Fibroblast of lung (primary cell): Measurements from ENCODE around the gene SFSWAP.

Experiments used
- EZH2 ChIP-seq: IDR thresholded peaks from 2 replicates; pipeline ENCODE4 v1.5.1; 2012; ENCODE audit warnings: low read length, control low read depth, mild to moderate bottlenecking; ENCODE audit errors: missing control alignments
- TF ChIP-seq, protein P1 (sequence below), 2 donors: IDR thresholded peaks in 1 of 2; conservative IDR thresholded peaks in 1 of 2; 1 replicate in 1 of 2; 2 replicates in 1 of 2; pipeline ENCODE4 v1.5.1; 2011 to 2012; ENCODE audit warnings: low read length in 2 of 2, control low read depth in 1 of 2, inconsistent platforms in 1 of 2, low read depth in 1 of 2, mild to moderate bottlenecking in 1 of 2

DNA sequence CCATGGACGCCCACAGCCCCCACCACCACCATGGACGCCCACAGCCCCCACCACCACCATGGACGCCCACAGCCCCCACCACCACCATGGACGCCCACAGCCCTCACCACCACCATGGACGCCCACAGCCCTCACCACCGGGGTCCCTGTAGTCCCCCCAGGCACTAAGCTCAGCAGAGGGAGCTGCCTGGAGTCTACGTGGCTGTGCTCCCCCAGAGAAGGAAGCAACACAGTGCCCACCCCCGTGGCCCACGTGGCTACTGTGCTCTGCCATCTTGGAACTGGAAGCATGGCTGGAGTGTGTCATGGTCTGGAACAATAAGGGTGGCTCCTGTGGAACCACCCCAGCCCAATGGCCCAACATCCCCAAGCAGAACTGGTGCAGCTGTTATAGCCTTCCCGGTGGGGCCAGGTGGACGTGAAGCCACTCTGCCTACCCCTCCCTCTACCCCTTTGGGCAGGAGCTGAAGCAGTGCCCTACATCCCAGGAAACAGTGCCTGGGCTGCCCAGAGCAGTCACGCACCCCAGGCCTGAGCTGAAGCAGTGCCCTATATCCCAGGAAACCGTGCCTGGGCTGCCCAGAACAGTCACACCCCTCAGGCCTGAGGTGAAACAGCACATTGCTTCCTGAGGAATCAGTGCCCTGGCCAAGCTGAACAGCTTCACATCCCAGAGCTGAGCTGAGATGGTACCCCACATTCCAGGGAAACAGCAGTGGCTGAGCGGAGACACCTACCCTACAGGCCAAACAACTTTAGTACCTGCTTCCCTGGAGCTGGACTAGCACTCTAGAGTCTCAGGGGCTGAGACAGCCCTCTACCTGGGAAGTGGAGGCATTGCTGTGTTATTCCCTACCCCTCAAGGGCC, 9.0 kb upstream of the SFSWAP start:
- TF ChIP-seq, protein P1, sequence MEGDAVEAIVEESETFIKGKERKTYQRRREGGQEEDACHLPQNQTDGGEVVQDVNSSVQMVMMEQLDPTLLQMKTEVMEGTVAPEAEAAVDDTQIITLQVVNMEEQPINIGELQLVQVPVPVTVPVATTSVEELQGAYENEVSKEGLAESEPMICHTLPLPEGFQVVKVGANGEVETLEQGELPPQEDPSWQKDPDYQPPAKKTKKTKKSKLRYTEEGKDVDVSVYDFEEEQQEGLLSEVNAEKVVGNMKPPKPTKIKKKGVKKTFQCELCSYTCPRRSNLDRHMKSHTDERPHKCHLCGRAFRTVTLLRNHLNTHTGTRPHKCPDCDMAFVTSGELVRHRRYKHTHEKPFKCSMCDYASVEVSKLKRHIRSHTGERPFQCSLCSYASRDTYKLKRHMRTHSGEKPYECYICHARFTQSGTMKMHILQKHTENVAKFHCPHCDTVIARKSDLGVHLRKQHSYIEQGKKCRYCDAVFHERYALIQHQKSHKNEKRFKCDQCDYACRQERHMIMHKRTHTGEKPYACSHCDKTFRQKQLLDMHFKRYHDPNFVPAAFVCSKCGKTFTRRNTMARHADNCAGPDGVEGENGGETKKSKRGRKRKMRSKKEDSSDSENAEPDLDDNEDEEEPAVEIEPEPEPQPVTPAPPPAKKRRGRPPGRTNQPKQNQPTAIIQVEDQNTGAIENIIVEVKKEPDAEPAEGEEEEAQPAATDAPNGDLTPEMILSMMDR (conservative IDR thresholded peaks at IDR 0.05 in 1 of 2, IDR thresholded peaks at IDR 0.05 in 1 of 2; ENCODE audit: low read depth in 1 of 2, low read length in 2 of 2): no peak
- no peak for TF ChIP-seq EZH2
